ENCODE measurements around the gene ATP2B1.

DNA sequence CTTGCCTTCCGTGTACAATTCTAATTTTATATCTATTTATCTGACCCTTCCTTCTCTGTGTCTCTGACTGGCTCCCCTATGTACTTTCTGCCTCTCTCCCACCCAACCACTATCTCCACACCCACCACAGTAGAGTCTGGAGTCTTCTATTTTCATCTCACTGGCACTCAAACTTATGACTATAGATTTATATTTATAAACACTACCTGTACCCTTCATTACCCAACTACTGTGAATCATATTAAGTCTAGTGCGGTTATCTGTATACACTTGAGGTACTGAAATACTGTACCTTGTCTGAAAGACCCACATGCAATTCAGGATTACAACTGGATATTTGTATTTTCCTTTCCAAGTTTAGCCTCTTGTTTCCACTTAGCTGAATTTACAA lies 36.1 kb downstream of the ATP2B1 start:
- no peak for TF ChIP-seq EP300 (IDR thresholded peaks at IDR 0.05)
- TF ChIP-seq, protein P1, sequence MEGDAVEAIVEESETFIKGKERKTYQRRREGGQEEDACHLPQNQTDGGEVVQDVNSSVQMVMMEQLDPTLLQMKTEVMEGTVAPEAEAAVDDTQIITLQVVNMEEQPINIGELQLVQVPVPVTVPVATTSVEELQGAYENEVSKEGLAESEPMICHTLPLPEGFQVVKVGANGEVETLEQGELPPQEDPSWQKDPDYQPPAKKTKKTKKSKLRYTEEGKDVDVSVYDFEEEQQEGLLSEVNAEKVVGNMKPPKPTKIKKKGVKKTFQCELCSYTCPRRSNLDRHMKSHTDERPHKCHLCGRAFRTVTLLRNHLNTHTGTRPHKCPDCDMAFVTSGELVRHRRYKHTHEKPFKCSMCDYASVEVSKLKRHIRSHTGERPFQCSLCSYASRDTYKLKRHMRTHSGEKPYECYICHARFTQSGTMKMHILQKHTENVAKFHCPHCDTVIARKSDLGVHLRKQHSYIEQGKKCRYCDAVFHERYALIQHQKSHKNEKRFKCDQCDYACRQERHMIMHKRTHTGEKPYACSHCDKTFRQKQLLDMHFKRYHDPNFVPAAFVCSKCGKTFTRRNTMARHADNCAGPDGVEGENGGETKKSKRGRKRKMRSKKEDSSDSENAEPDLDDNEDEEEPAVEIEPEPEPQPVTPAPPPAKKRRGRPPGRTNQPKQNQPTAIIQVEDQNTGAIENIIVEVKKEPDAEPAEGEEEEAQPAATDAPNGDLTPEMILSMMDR (IDR thresholded peaks at IDR 0.05), result no peak
